ENCODE data around the gene SLN. TPM values are rescaled to one million over a fixed set of nuclear protein-coding genes. Genes with fewer than 3 reads are reported as not detected.

SLN gene
- total and polyA plus RNA-seq, 10 of the 15 experiments (the other 5 are each of a cell fraction or from before 2014, with no cell fraction given), result 0.39 TPM; not detected in 9

DNA sequence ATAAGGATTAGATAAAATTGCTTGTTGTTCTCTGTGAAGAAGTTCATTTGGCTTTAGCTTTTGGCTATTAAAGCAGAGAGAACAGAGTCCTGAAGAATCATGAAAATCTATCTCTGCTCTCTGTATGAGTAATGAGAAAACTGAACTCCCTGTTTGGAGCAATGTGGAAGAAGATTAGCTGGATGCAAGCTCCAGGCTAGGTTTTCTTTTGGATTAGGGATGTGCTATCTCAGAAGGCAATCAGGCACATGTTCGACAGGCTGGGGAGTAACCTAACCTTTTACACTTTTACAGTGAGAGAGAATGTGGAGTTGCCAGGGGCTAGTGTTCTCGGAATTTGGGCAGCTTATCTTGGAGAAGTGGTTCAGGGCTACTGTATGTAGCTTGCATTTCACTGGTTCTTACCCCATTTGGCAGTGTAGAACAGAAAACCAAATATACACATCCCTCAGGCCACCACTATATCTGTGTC is 8.5 kb upstream of the SLN start:
- no peak for FAIRE-seq
- no peaks in the 10 kb centered on the region for H3K4me1 ChIP-seq (ENCODE audit: control insufficient read depth, insufficient read depth, low read length)

More for the DNA sequence above, 8.5 kb upstream of the SLN start:
- no peak for TF ChIP-seq EP300 (IDR thresholded peaks at IDR 0.05; ENCODE audit: borderline replicate concordance in 1 of 2, control insufficient read depth in 1 of 2, low read depth in 2 of 2, low read length in 2 of 2)
- no peak for TF ChIP-seq CBFB (IDR thresholded peaks at IDR 0.05; ENCODE audit: low read depth)
- TF ChIP-seq, protein P1, sequence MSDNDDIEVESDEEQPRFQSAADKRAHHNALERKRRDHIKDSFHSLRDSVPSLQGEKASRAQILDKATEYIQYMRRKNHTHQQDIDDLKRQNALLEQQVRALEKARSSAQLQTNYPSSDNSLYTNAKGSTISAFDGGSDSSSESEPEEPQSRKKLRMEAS (IDR thresholded peaks at IDR 0.05; ENCODE audit: low read depth, low read length), result no peak
- TF ChIP-seq, protein P2, sequence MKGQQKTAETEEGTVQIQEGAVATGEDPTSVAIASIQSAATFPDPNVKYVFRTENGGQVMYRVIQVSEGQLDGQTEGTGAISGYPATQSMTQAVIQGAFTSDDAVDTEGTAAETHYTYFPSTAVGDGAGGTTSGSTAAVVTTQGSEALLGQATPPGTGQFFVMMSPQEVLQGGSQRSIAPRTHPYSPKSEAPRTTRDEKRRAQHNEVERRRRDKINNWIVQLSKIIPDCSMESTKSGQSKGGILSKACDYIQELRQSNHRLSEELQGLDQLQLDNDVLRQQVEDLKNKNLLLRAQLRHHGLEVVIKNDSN (IDR thresholded peaks at IDR 0.05; ENCODE audit: borderline replicate concordance, extremely low read length, insufficient read depth, low read depth, low read length), result no peak
- TF ChIP-seq HCFC1 (IDR thresholded peaks at IDR 0.05; ENCODE audit: low read length), result no peak
- no peak for TF ChIP-seq MEF2A (IDR thresholded peaks at IDR 0.05; ENCODE audit: insufficient read depth, low read depth, low read length)
- no peak for TF ChIP-seq GATAD2B (conservative IDR thresholded peaks at IDR 0.05; ENCODE audit: low read depth)
- TF ChIP-seq MYC (IDR thresholded peaks at IDR 0.05; ENCODE audit: insufficient read depth, insufficient read length, insufficient replicate concordance, low read length, severe bottlenecking), result no peak
- TF ChIP-seq ETV6 (conservative IDR thresholded peaks at IDR 0.05 in 1 of 2, IDR thresholded peaks at IDR 0.05 in 1 of 2; ENCODE audit: borderline replicate concordance in 1 of 2, low read depth in 1 of 2), result no peak
- TF ChIP-seq BACH1 (IDR thresholded peaks at IDR 0.05; ENCODE audit: borderline replicate concordance), result no peak
- TF ChIP-seq SUPT20H (IDR thresholded peaks at IDR 0.05; ENCODE audit: borderline replicate concordance, control insufficient read depth, low read depth, low read length), result no peak
- no peak for TF ChIP-seq ATF7 (IDR thresholded peaks at IDR 0.05; ENCODE audit: low read depth)
- TF ChIP-seq, protein P3, sequence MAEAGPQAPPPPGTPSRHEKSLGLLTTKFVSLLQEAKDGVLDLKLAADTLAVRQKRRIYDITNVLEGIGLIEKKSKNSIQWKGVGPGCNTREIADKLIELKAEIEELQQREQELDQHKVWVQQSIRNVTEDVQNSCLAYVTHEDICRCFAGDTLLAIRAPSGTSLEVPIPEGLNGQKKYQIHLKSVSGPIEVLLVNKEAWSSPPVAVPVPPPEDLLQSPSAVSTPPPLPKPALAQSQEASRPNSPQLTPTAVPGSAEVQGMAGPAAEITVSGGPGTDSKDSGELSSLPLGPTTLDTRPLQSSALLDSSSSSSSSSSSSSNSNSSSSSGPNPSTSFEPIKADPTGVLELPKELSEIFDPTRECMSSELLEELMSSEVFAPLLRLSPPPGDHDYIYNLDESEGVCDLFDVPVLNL (IDR thresholded peaks at IDR 0.05; ENCODE audit: low read depth, low read length), result no peak
- TF ChIP-seq ZNF274 (IDR thresholded peaks at IDR 0.05; ENCODE audit: insufficient read depth, insufficient read length), result no peak
- no peak for TF ChIP-seq HDAC2 (IDR thresholded peaks at IDR 0.05)
- TF ChIP-seq, protein P4, sequence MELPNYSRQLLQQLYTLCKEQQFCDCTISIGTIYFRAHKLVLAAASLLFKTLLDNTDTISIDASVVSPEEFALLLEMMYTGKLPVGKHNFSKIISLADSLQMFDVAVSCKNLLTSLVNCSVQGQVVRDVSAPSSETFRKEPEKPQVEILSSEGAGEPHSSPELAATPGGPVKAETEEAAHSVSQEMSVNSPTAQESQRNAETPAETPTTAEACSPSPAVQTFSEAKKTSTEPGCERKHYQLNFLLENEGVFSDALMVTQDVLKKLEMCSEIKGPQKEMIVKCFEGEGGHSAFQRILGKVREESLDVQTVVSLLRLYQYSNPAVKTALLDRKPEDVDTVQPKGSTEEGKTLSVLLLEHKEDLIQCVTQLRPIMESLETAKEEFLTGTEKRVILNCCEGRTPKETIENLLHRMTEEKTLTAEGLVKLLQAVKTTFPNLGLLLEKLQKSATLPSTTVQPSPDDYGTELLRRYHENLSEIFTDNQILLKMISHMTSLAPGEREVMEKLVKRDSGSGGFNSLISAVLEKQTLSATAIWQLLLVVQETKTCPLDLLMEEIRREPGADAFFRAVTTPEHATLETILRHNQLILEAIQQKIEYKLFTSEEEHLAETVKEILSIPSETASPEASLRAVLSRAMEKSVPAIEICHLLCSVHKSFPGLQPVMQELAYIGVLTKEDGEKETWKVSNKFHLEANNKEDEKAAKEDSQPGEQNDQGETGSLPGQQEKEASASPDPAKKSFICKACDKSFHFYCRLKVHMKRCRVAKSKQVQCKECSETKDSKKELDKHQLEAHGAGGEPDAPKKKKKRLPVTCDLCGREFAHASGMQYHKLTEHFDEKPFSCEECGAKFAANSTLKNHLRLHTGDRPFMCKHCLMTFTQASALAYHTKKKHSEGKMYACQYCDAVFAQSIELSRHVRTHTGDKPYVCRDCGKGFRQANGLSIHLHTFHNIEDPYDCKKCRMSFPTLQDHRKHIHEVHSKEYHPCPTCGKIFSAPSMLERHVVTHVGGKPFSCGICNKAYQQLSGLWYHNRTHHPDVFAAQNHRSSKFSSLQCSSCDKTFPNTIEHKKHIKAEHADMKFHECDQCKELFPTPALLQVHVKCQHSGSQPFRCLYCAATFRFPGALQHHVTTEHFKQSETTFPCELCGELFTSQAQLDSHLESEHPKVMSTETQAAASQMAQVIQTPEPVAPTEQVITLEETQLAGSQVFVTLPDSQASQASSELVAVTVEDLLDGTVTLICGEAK (IDR thresholded peaks at IDR 0.05; ENCODE audit: borderline replicate concordance), result no peak
- no peak for TF ChIP-seq ZNF622 (IDR thresholded peaks at IDR 0.05)
- H3K27ac ChIP-seq (ENCODE audit: control insufficient read depth, insufficient read depth), result no peak overlapping the region
- no peaks in the 10 kb centered on the region for H4K20me1 ChIP-seq (ENCODE audit: control insufficient read depth, insufficient read depth)
- ChIA-PET RAD21 (ENCODE audit: unreplicated experiment) (no interaction called here), SMC1A (ENCODE audit: uncharacterized antibody, unreplicated experiment) (no interaction called here), CTCF (interaction anchor here (0.6 to 1.5 kb wide), 2 partner anchors 20 to 45 kb away, joined by 3 to 4 read pairs; no protein-coding TSS in a partner anchor), POLR2A (no interaction called here)
- no peaks in the 10 kb centered on the region for H3K9me3 ChIP-seq (replicated peaks; ENCODE audit: control insufficient read depth, insufficient read depth, low read length)
- H3K9ac ChIP-seq (ENCODE audit: control insufficient read depth, insufficient read depth, low read length), result no peak overlapping the region
- no TSS peak for BruUV-seq (replicated peaks)
- H2AFZ ChIP-seq (ENCODE audit: control insufficient read depth, low read depth, low read length), result no peak overlapping the region
- no peaks in the 10 kb centered on the region for H3K36me3 ChIP-seq (ENCODE audit: control insufficient read depth in 2 of 2, insufficient read depth in 2 of 2, low read length in 1 of 2)
- WGBS (ENCODE audit: insufficient coverage, insufficient replicate concordance, low lambda C conversion rate, missing lambda C conversion rate), result 21% methylated on average over 2 of the region's 2 CpGs
- H3K4me3 ChIP-seq, result no peak overlapping the region
- no peak overlapping the region for H3K4me2 ChIP-seq (ENCODE audit: control insufficient read depth, insufficient read depth)
- ATAC-seq, result no peak
- DNase-seq (ENCODE audit: low read depth, low spot score), result no peak
- in situ Hi-C loops (cut with MboI) (no loop called here), intact Hi-C loops (cut with micrococcal nuclease; ENCODE audit: unreplicated experiment) (no loop called here)
- no peaks in the 10 kb centered on the region; a peak in 3 of 4 replicates for H3K27me3 ChIP-seq (replicated peaks in 1 of 2; ENCODE audit: control insufficient read depth in 2 of 2, insufficient read depth in 2 of 2, low read length in 1 of 2)
- no peaks in the 10 kb centered on the region for H3K79me2 ChIP-seq (ENCODE audit: control insufficient read depth, insufficient read depth, low read length)

All from GM12878 (cell line).